HT1080 (cell line): Measurements from ENCODE around the gene RBPJ. TPM values are rescaled to one million over a fixed set of nuclear protein-coding genes. Genes with fewer than 3 reads are reported as not detected.
"Not testable (repeated sequence)": the region's sequence is repeated elsewhere in the genome, so short reads cannot be mapped to it uniquely, and the experiment has no call there.

Experiments used
- DNase-seq: peaks from one replicate; pipeline ENCODE4 v3.0.0-alpha.2; 2015; ENCODE audit warnings: low read depth
- total RNA-seq: library from RNA; depleted of rRNA; stranded (reverse); fragments of >200 nt; shearing (Covaris generic); gene quantifications from 2 replicates; pipeline ENCODE4 v1.2.3, GENCODE V29; 2014

Gene RBPJ
- total RNA-seq, 1 experiment from 2014 or later = 31.3 TPM

DNA sequence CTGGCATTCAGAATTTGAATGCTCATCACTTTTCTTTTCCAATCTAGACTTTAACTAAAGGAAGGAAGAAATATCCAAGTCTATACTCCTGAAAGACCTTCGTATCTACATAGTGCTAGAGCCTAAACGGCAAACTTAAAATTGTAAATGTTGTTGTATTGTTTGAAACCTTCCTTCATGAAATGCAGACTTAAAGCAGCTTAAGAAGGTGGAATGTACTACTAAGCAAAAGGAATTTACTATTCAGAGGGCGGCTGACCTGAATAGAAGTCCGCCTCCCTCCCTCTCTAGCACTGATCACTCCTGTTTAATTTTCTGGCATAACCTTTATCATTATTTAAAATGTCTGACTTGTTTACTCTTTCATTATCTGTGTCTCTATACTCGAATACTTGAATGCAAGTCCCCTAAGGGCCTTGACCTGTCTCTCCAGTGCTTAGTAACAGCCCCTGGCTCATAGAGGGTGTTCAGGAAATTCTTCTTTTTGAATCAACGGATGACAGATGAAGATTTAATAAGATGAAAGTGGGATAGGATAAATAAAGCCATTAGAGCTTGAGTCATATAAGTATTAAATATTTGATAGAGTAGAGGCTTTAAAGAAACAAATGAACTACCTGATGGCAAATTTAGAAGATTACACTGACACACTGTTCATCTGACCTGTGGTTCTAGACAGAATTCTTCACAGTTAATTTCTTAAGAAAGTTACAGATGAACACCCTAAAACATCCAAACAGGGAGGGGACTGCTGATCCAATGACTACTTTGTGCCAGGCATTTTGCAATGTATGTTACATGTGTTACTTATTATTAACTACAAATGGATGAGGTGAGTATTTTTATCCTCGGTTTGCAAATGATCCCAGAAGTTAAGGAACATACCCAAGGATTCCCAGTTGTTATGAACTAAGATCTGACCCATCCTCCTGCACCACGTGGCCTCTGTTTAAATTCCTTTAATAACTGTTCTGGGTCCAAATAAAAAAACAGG, 20.2 kb upstream of the RBPJ start:
- DNase-seq = no peak

DNA sequence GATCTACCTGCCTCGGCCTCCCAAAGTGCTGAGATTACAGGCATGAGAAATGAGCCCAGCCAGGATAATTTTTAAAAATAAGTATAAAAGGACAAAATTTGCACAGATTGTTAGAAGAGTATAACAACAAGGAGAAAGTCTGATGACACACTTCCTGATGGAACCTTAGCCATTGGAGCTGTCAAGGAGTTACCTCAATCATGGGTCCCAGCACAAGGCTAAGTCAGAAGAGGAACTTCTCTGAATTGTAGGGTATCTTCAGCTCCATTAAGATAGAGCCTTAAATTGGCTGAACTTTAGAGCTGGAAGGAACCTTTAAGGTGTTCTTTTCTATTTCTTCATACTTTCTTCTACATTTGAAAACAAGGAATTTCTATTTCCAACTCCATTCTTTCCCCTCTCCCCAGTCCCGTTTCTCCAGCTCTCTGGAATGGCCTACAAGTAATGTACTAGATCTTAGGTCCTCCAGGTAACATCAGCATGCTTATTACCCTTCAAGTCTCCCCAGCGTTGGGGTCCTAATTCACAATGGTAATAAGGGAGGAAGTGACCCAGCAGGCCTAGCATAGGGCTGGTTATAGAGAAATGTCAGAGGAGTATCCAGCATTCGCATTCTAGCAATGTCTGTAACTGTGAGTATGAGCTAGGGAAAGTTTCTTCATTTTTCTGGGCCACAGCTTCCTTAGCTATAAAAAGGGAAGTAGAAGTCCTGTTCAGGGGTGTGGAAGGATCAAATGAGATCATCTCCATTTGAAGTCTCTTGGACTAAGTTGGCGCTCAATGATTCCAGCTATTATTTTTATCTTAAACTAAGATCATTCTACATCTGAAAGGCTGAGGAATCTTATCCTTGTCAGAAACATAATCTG, 18.5 kb upstream of the RBPJ start:
- no peak for DNase-seq

DNA sequence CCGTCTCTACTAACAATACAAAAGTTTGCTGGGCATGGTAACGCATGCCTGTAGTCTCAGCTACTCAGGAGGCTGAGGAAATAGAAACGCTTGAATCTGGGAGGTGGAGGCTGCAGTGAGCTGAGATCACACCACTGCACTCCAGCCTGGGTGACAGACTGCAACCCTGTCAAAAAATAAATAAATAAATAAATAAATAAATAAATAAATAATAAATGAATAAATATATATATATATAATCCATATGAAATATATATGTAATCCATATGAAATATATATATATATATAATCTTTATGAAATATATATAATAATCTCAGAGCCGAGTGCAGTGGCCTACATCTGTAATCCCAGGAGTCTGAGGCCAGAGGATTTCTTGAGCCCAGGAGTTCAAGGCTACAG, 17.8 kb upstream of the RBPJ start:
- DNase-seq = no peak

DNA sequence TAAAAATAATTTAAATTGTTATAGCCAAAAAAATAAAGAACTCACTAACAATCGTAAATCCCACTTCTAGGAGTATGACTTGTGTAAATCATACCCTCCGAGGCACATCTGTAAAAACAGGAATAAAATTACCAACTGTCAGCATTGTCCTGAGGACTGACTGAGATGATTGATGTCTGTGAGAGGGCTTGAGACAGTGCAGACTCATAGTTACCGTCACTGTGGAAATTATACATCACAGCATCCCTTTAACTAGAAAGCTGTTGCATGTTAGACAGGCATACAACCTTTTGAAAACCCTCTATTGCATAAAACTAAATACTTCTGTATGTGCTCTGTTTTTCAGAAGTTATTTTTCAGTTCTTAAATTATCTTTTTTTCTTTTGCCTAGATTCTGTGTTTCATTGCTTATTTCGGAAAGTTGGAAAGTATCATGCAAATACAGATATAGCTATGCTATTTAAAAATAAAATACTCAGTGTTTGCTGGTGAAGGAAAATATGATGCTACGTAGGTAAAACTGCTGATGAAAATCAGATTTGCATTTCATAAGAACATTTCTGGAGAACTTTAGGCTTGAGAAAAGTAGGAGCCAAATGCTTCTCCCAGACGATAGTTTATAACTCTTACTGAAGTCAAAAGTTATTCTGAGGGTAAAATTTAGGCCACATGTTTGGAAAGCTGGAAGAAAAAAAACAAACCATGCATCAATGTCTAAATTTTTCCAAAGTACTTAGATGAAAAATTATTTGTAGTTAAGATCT, 13.6 kb upstream of the RBPJ start:
- DNase-seq = no peak

DNA sequence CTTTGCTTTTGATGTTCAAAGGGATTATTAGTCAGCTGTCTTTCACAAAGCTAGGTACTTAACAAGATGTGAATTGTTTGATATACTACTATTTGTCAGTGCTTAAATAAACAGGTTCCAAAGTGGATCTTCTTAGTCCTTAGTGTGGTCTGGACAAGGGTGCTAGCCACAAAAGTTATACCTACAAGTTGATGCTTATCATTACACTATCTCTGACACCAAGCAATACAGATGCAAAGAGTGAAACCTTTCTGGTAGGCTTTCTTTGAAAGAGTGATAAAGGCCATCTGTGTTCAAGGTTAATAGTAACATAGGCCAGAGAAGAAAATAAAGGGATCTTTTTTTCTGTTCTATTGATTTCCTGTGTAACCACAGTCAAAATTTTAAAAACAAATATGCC, 12.2 kb upstream of the RBPJ start:
- no peak for DNase-seq

DNA sequence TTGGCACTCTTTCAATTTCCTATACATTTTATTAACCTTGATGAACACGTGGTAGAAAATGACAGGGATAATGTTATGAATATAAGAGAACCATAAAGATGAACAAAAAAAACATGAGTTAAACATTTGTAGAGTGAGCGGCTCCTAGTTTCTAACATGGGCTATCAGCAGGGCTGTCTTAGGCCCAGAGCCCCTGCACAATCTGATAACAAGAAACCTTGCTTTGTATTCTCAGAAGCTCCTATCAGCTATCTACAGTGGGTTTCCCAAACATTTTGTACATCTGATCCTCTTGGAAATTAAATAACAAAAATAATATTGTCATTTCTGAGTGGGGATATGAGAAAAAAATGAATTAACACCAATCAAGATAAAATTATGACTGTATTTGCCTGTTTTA, 10.6 kb upstream of the RBPJ start:
- DNase-seq = no peak

DNA sequence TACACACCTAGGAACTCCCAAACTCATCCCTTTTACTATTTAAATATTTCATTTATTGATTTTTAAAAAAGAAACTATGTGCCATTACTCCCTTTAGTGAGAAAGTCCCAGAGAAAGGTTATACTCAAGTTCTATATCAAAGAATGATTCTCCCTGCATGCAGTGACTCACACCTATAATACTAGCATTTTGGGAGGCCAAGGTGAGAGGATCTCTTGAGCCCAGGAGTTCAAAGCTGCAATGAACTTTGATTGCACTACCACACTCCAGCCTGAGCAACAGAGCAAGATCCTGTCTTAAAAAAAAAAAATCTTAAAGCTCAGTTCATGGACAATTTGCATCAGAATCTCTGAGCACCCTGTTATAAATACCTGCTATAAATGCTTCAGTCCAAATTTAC, 9.2 kb upstream of the RBPJ start:
- DNase-seq = no peak

DNA sequence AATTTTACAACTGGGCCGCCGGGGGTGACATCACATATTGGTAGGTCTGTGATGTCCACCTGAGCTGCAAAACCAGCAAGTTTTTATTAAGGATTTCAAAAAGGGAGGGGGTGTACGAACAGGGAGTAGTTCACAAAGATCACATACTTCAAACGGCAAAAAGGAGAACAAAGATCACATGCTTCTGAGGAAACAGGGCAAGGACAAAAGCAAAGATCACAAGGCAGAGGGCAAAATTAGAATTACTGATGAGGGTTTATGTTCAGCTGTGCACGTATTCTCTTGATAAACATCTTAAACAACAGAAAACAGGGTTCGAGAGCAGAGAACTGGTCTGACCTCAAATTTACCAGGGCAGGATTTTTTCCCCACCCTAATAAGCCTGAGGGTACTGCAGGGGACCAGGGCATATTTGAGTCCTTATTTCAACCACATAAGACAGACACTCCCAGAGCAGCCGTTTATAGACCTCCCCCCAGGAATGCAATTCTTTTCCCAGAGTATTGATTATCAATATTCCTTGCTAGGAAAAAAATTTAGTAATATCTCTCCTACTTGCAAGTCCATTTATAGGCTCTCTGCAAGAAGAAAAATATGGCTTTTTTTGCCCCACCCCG, 5.4 kb upstream of the RBPJ start:
- not testable (repeated sequence) for DNase-seq

DNA sequence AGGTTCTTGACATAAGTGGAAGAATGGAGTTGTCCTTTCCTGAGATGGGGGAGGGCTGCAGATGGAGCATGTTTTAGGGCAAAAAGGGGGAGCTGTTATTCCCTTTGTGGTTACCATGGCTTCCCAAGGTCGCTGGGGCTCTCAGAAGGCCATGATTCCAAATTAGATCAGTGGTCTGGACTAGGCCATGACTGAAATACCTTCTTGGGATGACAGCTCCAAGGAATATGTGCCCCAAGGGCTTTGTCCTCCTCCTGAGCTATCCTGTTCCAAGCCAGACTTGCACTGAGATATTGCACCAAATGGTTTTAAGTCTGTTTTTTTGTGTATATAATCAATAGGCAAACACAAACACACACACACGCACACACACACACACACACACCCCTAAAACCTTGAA, 3.0 kb upstream of the RBPJ start:
- no peak for DNase-seq

DNA sequence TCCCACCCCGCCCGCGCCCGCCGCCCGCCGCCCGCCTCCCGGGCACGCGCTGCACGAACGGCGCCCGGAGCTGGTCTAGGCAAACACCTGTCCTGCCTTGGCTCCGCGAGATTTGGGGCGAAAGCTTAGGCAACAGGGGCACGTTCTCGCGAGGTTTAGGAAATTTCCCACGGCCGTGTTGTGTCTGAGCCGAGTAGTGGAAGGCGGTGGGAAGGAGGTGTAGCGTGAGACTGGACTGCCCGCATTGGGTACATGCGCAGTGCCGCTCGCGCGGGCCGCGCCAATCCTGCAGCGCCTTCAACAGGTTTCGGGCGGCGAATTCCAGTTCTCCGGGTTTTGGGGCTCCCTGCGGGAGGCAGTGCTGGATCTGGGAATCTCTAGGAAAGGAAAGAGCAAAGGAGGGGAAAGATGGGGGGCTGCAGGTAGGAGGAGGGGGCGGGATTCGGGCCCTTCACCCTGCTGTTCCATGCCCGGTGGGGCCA, 1.3 kb upstream of the RBPJ start:
- DNase-seq = peak; percentile 98

DNA sequence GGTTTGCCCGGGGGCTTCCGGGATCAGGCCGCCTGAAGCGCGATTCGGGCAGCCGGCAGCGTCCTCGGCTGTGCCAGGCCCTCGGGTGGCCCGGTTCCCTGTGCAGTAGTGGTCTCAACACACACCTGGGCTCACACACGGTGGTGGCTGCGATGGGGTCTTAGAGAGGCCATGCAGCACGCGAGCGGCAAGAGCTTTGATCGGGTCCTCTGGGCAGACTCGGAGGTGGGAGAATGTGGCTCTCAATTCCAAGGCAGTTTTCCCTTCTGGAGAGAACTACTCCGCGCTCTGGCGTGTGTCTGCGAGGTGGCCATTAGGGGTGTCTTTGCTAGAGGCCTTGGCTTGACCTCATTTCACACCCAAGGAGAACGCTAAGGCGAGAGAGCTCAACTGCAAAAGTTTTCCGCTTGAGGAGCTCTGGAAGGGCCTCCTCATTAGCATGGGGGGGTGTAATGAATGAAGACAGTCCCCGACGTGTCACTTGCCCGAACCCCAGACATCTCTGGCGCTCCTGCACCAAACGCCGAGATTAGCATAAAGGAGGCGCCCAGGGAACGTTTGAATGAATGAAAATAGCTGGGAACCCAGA, 771 bp upstream of the RBPJ start:
- DNase-seq = no peak

DNA sequence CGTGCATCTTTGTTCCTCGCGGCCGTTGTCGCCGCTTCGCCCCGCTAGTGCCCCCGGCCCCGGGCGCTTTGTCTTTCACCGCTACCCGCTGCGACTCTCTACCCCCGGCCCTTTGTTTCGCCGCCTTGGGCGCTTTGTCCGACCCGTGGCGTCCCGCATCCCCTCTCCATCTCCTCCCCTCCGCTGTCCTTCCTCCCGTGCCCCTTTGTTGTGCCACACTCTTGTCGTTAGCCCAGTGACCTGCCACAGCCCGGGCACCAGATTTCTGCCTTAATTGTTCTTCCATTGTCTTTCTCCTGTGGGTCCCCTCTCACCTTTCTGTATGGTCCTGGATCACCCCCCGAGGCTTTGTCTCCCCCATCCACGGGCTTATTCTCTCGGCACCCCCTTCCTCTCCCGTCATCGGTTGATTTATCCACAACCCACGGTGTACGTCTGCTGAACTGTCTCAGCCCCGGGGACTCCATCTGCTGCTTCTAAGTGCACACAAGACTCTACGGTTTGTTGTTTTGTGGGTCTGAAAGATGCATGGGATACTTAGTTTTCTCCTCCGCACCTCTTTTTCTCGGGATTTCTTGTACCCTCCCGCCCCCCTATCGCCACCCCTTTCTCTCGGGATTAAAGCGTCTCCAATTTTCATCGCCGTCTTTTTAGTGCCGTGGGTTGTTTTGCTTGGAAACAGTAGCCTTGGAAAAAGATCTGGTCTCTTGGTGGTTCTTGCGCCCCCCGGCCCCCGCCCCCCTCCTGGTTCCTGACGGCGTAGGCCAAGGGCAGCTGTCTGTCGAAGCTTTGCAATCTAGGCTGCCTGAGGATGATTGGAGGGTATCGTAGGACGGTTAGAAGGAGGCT, 783 bp downstream of the RBPJ start:
- DNase-seq = no peak

DNA sequence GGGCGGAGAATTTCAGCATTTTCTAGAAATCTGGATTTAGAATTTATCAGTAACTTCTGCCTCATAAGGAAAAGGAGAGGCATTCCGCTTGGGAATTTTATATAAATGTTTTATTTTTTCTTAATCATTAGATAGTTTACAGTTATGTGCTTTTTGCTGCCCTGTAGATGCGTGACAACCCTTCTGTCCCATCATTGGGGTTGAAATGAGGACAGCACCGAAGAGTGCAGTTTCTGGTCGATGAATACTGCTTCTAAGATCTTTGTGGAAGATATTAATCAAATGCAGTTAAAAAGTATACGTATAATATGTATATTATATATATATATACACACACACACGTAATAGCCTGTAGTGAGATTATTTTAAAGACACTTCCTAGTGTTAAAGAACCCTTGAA, 1.5 kb downstream of the RBPJ start:
- DNase-seq = no peak

DNA sequence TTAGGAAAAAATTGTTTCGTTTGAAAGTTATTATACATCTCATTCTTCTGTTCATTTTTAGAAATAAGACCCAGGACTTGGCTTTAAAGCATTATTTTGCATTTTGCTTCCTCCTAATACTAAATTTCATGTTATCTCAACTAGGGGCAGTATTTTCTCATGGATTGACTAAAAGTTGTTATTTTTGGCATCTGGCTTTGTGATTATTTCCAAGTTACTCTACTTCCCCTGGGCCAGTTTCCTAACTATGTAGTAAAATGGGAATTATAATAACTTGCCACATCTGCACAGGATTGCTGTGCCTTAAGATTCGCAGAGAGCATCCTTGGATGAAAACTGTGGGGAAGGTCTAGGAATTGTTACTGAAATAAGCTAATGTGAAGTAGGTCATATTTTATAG, 3.0 kb downstream of the RBPJ start:
- no peak for DNase-seq

DNA sequence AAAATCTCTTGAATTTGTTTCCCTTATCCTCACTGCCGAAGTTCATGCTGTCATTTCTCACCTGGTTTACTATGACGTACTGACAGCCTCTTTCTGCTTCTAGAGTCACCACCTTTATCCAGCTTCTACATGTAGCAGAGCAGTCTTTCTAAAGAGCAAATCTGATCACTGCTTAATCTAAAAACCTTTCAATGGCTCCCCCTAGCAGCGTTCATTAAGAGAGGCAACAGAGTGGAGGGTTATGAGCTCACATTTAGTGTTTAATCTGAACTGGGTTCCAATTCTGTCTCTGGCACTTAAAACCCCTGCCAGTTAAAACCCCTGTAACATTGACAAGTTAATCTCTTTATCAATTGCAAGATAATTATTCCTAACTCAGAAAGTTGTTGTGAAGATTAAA, 4.4 kb downstream of the RBPJ start:
- peak; percentile 37 for DNase-seq

DNA sequence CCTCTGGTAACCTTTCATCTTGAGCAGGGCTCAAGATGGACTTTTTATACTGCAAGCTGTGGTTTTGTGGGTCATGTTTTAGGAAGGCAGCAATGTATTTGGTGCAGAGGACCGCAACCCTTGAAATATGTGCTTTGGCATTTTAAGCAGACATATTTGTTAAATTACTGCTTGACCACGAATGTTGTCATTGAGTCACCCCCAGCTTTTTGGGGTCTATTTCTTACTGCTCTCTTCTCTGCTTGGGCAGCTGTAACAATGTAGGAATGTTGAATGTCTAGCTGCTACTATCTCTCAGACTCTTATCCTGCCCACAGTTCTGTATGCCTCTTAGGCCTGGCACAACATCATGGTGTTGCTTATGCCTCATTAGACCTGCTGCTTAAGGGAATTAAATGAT, 6.0 kb downstream of the RBPJ start:
- peak; percentile 90 for DNase-seq

DNA sequence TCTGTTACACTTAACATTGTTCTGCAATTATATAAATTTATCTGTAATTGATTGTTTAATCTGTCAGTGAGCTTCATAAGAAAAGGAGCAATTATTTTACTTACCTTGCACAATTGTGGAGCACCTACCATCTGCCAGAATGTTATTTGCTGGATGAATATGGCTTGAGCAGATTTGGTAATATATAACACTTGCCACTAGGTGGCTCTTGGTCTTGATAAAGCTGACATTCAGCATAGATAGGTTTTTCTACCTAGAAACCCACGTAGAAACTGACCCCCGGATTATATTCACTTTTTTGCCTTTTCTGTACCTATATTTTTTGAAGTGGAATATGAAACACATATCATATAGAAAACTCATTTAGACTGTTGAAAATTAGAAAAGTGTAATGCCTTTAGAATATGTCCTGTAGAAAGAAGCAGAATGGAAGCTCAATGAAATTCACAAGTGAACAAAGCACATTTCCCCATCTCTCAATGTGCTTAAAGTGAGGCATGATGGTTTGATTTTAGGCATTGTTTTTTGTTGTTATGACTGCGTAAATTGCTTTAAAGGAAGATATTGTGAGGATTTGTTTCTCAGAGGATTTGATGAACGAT, 9.5 kb downstream of the RBPJ start:
- DNase-seq = peak; percentile 51

DNA sequence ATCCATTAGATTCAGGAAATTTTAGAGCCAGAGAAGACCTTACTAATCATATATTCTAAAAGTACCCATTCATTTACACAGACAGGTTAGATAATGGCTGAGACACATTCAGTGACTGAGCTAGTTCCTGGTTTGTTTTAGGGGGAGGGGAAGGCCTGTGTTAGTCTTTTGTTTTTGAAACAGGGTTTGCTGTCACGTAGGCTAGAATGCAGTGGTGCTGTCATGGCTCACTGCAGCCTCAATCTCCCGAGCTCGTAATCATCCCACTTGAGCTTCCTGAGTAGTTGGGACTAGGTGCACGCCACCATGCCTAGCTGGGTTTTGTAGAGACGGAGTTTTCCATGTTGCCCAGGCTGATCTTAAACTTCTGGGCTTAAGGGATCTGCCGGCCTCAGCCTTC, 10.1 kb downstream of the RBPJ start:
- no peak for DNase-seq

DNA sequence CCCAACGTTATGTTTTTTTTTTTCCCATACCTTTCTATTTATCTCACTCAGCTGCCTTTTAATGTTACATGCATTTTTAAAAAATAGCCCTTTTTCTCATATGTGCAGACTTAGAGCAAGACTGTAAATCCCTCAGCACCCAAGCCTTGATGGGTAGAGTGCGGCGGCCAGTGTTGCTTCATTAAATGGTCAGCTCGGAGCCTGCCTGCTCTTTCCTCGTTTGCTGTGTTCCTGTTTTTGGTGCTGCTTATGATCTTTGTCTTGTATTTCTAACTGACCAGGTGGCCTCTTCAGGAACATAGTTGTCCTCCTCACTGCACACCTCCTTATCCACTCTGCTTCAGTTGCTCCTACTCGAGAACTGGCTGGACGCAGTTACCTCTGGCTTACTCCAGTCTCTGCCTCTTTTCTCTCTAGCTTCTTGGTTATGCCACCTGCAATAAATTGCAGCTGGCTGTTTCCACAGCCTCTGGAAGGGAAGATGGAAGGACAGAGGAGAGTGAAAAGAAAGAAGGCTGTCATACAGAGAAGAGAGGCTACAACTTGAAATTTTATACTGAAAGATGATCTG, 10.7 kb downstream of the RBPJ start:
- DNase-seq = no peak
